HepG2 (cell line): ENCODE results near the gene UNG. TPM values are rescaled to one million over a fixed set of nuclear protein-coding genes. Genes with fewer than 3 reads are reported as not detected.

ENCODE experiments used
- CENPX ChIP-seq: sonication (generic); formaldehyde crosslinking; IDR thresholded peaks from 2 replicates; pipeline ENCODE4 v1.9.0; 2021; ENCODE audit warnings: mild to moderate bottlenecking, missing genetic modification reagents, moderate library complexity
- CHD4 ChIP-seq: fragments of 200-600 bp; sonication (generic); IDR thresholded peaks from 2 replicates; pipeline ENCODE4 v1.7.0; 2017; ENCODE audit warnings: mild to moderate bottlenecking, low read length, borderline replicate concordance
- GATAD2A ChIP-seq: IDR thresholded peaks from 2 replicates; pipeline ENCODE4 v1.6.1; 2016
- GZF1 ChIP-seq: sonication (generic); formaldehyde crosslinking; IDR thresholded peaks from 2 replicates; pipeline ENCODE4 v1.5.1; 2020; ENCODE audit warnings: mild to moderate bottlenecking, missing genetic modification reagents
- RAD21 ChIP-seq: fragments of 450-650 bp; formaldehyde crosslinking; IDR thresholded peaks from 2 replicates; pipeline ENCODE4 v1.5.0; 2020; ENCODE audit warnings: mild to moderate bottlenecking
- RCOR2 ChIP-seq: IDR thresholded peaks from 2 replicates; pipeline ENCODE4 v1.6.1; 2016; ENCODE audit warnings: missing biosample characterization, missing genetic modification reagents
- YEATS2 ChIP-seq: sonication (generic); formaldehyde crosslinking; IDR thresholded peaks from 2 replicates; pipeline ENCODE4 v1.4.0; 2020; ENCODE audit warnings: missing genetic modification reagents, borderline replicate concordance
- ZNF205 ChIP-seq: IDR thresholded peaks from 2 replicates; pipeline ENCODE4 v1.6.1; 2018; ENCODE audit warnings: missing biosample characterization, missing genetic modification reagents
- ZNF468 ChIP-seq: sonication (generic); formaldehyde crosslinking; IDR thresholded peaks from 2 replicates; pipeline ENCODE4 v1.8.0; 2022; ENCODE audit warnings: mild to moderate bottlenecking, moderate library complexity, missing genetic modification reagents
- ZNF558 ChIP-seq: sonication (generic); formaldehyde crosslinking; IDR thresholded peaks from 2 replicates; pipeline ENCODE4 v1.9.0; 2022; ENCODE audit warnings: mild to moderate bottlenecking, missing genetic modification reagents, borderline replicate concordance
- polyA plus RNA-seq, 8 experiments: library from polyadenylated mRNA; depleted of rRNA in 3 of 8; stranded (reverse) in 7 of 8; unstranded in 1 of 8; fragments of >200 nt; fragmentation: Illumina TruSeq in 4 of 8; extraction: Trizol in 4 of 8; gene quantifications; 2 replicates each; pipeline versions ENCODE4 v1.2.1 to v1.2.3, GENCODE V29; 2011 to 2016; ENCODE audit warnings: low read depth in 4 of 8, missing spikeins in 1 of 8, mixed read lengths in 1 of 8; ENCODE audit not compliant: insufficient read depth in 1 of 8
- total RNA-seq, 5 experiments: library from RNA; depleted of rRNA; stranded (reverse); fragments of >200 nt; fragmentation: Illumina TruSeq; extraction: Trizol; gene quantifications; 2 replicates each; pipeline ENCODE4 v1.2.3, GENCODE V29; 2016; ENCODE audit warnings: low read depth in 1 of 5
- TF ChIP-seq, protein P1 (sequence below): sonication (generic); formaldehyde crosslinking; IDR thresholded peaks from 2 replicates; pipeline ENCODE4 v1.4.0; 2020; ENCODE audit warnings: missing genetic modification reagents
- TF ChIP-seq, protein P2 (sequence below), 2 experiments: sonication (generic) in 1 of 2; formaldehyde crosslinking in 1 of 2; IDR thresholded peaks; 2 replicates each; pipeline versions ENCODE4 v1.4.0 to v1.6.1; 2016 to 2020; ENCODE audit warnings: borderline replicate concordance in 1 of 2, low read depth in 1 of 2, mild to moderate bottlenecking in 1 of 2, missing genetic modification reagents in 1 of 2
- TF ChIP-seq, protein P3 (sequence below): sonication (generic); formaldehyde crosslinking; IDR thresholded peaks from 2 replicates; pipeline ENCODE4 v1.4.0; 2020; ENCODE audit warnings: missing genetic modification reagents

The UNG gene
- total and polyA plus RNA-seq, 2 of the 13 experiments (the other 11 are each of a cell fraction or from before 2014, with no cell fraction given), result 23.3 to 114 TPM

DNA sequence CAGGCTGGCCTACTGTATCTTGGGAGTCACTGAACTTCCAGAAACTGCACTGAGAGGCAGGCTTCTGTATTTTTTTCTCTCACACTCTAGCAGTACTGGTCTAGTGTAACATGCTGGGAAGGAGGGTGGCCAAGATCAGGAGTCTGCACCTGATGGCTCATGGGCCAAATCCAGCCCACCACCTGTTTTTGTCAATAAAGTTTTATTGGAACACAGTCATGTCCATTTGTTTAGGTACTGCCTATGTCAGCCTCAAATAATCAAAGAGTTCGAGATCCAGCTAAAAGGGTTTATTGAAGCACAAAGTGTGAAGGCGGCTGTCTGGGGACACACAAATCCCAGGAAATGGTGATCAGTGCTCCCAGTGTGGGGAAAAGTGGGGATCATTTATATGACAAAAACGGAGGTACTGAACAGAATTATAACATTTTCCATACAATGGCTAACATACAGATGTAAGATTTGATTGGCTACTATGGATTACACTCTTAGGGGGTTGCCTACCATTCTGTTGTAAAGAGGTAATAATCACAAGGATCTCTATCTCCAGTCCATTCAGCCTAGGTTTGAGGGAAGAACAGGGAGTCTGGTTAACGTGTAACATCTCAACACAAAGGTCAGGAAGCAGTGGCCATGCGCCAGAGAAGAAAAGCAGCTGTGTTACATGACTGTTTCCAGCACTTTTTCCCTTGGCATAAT lies 32.1 kb upstream of the UNG start (continued):
- TF ChIP-seq, protein P1, sequence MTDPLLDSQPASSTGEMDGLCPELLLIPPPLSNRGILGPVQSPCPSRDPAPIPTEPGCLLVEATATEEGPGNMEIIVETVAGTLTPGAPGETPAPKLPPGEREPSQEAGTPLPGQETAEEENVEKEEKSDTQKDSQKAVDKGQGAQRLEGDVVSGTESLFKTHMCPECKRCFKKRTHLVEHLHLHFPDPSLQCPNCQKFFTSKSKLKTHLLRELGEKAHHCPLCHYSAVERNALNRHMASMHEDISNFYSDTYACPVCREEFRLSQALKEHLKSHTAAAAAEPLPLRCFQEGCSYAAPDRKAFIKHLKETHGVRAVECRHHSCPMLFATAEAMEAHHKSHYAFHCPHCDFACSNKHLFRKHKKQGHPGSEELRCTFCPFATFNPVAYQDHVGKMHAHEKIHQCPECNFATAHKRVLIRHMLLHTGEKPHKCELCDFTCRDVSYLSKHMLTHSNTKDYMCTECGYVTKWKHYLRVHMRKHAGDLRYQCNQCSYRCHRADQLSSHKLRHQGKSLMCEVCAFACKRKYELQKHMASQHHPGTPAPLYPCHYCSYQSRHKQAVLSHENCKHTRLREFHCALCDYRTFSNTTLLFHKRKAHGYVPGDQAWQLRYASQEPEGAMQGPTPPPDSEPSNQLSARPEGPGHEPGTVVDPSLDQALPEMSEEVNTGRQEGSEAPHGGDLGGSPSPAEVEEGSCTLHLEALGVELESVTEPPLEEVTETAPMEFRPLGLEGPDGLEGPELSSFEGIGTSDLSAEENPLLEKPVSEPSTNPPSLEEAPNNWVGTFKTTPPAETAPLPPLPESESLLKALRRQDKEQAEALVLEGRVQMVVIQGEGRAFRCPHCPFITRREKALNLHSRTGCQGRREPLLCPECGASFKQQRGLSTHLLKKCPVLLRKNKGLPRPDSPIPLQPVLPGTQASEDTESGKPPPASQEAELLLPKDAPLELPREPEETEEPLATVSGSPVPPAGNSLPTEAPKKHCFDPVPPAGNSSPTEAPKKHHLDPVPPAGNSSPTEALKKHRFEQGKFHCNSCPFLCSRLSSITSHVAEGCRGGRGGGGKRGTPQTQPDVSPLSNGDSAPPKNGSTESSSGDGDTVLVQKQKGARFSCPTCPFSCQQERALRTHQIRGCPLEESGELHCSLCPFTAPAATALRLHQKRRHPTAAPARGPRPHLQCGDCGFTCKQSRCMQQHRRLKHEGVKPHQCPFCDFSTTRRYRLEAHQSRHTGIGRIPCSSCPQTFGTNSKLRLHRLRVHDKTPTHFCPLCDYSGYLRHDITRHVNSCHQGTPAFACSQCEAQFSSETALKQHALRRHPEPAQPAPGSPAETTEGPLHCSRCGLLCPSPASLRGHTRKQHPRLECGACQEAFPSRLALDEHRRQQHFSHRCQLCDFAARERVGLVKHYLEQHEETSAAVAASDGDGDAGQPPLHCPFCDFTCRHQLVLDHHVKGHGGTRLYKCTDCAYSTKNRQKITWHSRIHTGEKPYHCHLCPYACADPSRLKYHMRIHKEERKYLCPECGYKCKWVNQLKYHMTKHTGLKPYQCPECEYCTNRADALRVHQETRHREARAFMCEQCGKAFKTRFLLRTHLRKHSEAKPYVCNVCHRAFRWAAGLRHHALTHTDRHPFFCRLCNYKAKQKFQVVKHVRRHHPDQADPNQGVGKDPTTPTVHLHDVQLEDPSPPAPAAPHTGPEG (CRISPR knock-in tag), result no peak
- no peak for TF ChIP-seq GZF1 (CRISPR knock-in tag)
- TF ChIP-seq, protein P2, sequence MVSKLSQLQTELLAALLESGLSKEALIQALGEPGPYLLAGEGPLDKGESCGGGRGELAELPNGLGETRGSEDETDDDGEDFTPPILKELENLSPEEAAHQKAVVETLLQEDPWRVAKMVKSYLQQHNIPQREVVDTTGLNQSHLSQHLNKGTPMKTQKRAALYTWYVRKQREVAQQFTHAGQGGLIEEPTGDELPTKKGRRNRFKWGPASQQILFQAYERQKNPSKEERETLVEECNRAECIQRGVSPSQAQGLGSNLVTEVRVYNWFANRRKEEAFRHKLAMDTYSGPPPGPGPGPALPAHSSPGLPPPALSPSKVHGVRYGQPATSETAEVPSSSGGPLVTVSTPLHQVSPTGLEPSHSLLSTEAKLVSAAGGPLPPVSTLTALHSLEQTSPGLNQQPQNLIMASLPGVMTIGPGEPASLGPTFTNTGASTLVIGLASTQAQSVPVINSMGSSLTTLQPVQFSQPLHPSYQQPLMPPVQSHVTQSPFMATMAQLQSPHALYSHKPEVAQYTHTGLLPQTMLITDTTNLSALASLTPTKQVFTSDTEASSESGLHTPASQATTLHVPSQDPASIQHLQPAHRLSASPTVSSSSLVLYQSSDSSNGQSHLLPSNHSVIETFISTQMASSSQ (IDR thresholded peaks at IDR 0.05; ENCODE audit: low read depth), result peak; percentile 91
- TF ChIP-seq, protein P2 (CRISPR knock-in tag; IDR thresholded peaks at IDR 0.05; ENCODE audit: borderline replicate concordance), result peak; percentile 91
- TF ChIP-seq GATAD2A (CRISPR knock-in tag), result peak; percentile 55
- TF ChIP-seq ZNF558 (CRISPR knock-in tag), result no peak
- TF ChIP-seq RCOR2 (CRISPR knock-in tag), result 0 out of 2 replicates have a peak, but pooled peaks have one; percentile 36
- TF ChIP-seq CHD4, result peak; percentile 89; the same call in 1 of the 2 replicates
- TF ChIP-seq YEATS2 (CRISPR knock-in tag), result 0 out of 2 replicates have a peak, but pooled peaks have one; percentile 37
- TF ChIP-seq RAD21 (CRISPR knock-in tag), result no peak
- TF ChIP-seq ZNF205 (CRISPR knock-in tag), result 0 out of 2 replicates have a peak, but pooled peaks have one; percentile 25
- TF ChIP-seq, protein P3, sequence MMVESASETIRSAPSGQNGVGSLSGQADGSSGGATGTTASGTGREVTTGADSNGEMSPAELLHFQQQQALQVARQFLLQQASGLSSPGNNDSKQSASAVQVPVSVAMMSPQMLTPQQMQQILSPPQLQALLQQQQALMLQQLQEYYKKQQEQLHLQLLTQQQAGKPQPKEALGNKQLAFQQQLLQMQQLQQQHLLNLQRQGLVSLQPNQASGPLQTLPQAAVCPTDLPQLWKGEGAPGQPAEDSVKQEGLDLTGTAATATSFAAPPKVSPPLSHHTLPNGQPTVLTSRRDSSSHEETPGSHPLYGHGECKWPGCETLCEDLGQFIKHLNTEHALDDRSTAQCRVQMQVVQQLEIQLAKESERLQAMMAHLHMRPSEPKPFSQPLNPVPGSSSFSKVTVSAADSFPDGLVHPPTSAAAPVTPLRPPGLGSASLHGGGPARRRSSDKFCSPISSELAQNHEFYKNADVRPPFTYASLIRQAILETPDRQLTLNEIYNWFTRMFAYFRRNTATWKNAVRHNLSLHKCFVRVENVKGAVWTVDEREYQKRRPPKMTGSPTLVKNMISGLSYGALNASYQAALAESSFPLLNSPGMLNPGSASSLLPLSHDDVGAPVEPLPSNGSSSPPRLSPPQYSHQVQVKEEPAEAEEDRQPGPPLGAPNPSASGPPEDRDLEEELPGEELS (CRISPR knock-in tag), result peak; percentile 33; the same call in 1 of the 2 replicates
- TF ChIP-seq ZNF468 (CRISPR knock-in tag), result no peak
- TF ChIP-seq CENPX (CRISPR knock-in tag), result no peak
